GM12878 (cell line): ENCODE measurements around the gene SPINDOC. TPM values are rescaled to one million over a fixed set of nuclear protein-coding genes. Genes with fewer than 3 reads are reported as not detected.

ENCODE experiments used
- ATAC-seq: fragments of 200-7000 bp; cut with Tn5 transposase; 3 replicates; pipeline ENCODE4 v1.9.1; 2020; ENCODE audit warnings: mild to moderate bottlenecking, moderate library complexity
- BruUV-seq: library from RNA; stranded (reverse); fragments of 400-500 nt; replicated peaks from 2 replicates; lab custom pipeline; 2021; lab: Mats Ljungman, UMichigan
- CTCF ChIA-PET: fragments of 300-600 bp; sonication (Branson Sonifier 250); formaldehyde crosslinking; extraction: SDS; loops from one replicate; lab custom pipeline; 2021; ENCODE audit warnings: inconsistent platforms; lab: Yijun Ruan, JAX
- POLR2A ChIA-PET: fragments of 350-600 bp; formaldehyde crosslinking; extraction: SDS; loops from one replicate; lab custom pipeline; 2021; ENCODE audit warnings: inconsistent platforms; lab: Charles Lee
- RAD21 ChIA-PET: fragments of 300-600 bp; sonication (Branson Sonifier 250); formaldehyde crosslinking; loops from one replicate; lab custom pipeline; 2023; ENCODE audit warnings: antibody characterized with exemption; ENCODE audit not compliant: unreplicated experiment; lab: Charles Lee
- SMC1A ChIA-PET: fragments of 300-600 bp; sonication (Branson Sonifier 250); formaldehyde crosslinking; loops from one replicate; lab custom pipeline; 2023; ENCODE audit not compliant: unreplicated experiment, uncharacterized antibody; lab: Charles Lee
- DNase-seq: peaks from one replicate; pipeline ENCODE4 v3.0.0-alpha.2; 2011; ENCODE audit warnings: low read depth, low spot score
- FAIRE-seq: peaks from 3 replicates; lab custom pipeline; 2011; peaks lifted over from hg19 to GRCh38; lab: Jason Lieb, UNC
- H2AFZ ChIP-seq: 2 replicates; pipeline ENCODE4 v1.6.0; 2011; ENCODE audit warnings: low read depth, low read length, control low read depth; ENCODE audit not compliant: control insufficient read depth
- H3K27ac ChIP-seq: 2 replicates; pipeline ENCODE4 v1.5.1; 2011; ENCODE audit warnings: control low read depth; ENCODE audit not compliant: control insufficient read depth, insufficient read depth
- H3K27me3 ChIP-seq, 2 experiments: replicated peaks in 1 of 2; 2 replicates each; pipeline versions ENCODE4 v1.6.0 to v1.6.1; 2011; ENCODE audit warnings: low read length in 1 of 2; ENCODE audit not compliant: control insufficient read depth in 2 of 2, insufficient read depth in 2 of 2
- H3K36me3 ChIP-seq, 2 experiments: 2 replicates each; pipeline ENCODE4 v1.5.1; 2011; ENCODE audit warnings: low read length in 1 of 2; ENCODE audit not compliant: control insufficient read depth in 2 of 2, insufficient read depth in 2 of 2
- H3K4me1 ChIP-seq: 2 replicates; pipeline ENCODE4 v1.6.1; 2011; ENCODE audit warnings: mild to moderate bottlenecking, low read length, moderate library complexity, mixed read lengths; ENCODE audit not compliant: control insufficient read depth, insufficient read depth
- H3K4me2 ChIP-seq: 2 replicates; pipeline ENCODE4 v1.6.0; 2011; ENCODE audit warnings: control low read depth; ENCODE audit not compliant: control insufficient read depth, insufficient read depth
- H3K4me3 ChIP-seq: fragments of 200-600 bp; sonication (generic); 2 replicates; pipeline ENCODE4 v1.5.1; 2016
- H3K79me2 ChIP-seq: 2 replicates; pipeline ENCODE4 v1.6.0; 2011; ENCODE audit warnings: low read length; ENCODE audit not compliant: control insufficient read depth, insufficient read depth
- H3K9ac ChIP-seq: 2 replicates; pipeline ENCODE4 v1.8.0; 2011; ENCODE audit warnings: low read length, control low read depth, mixed read lengths; ENCODE audit not compliant: control insufficient read depth, insufficient read depth
- H3K9me3 ChIP-seq: replicated peaks from 3 replicates; pipeline ENCODE4 v1.5.1; 2011; ENCODE audit warnings: mild to moderate bottlenecking, low read length; ENCODE audit not compliant: control insufficient read depth, insufficient read depth
- H4K20me1 ChIP-seq: 2 replicates; pipeline ENCODE4 v1.6.0; 2011; ENCODE audit not compliant: control insufficient read depth, insufficient read depth
- CBFB ChIP-seq: IDR thresholded peaks from 2 replicates; pipeline ENCODE4 v1.6.1; 2016; ENCODE audit warnings: antibody characterized with exemption, low read depth
- CBX5 ChIP-seq: sonication (generic); IDR thresholded peaks from 2 replicates; pipeline ENCODE4 v1.6.1; 2016; ENCODE audit warnings: low read depth, moderate library complexity, mild to moderate bottlenecking, inconsistent platforms
- FOXK2 ChIP-seq: fragments of 450-650 bp; IDR thresholded peaks from 2 replicates; pipeline ENCODE4 v1.6.1; 2017; ENCODE audit warnings: mild to moderate bottlenecking, moderate library complexity
- IKZF2 ChIP-seq, 2 experiments: fragments of 450-650 bp; IDR thresholded peaks; 2 replicates each; pipeline ENCODE4 v1.6.1; 2017; ENCODE audit warnings: mild to moderate bottlenecking in 2 of 2, moderate library complexity in 2 of 2
- KDM1A ChIP-seq: fragments of 200-600 bp; sonication (generic); IDR thresholded peaks from 2 replicates; pipeline ENCODE4 v1.6.1; 2016; ENCODE audit warnings: borderline replicate concordance
- KLF5 ChIP-seq: fragments of 450-650 bp; IDR thresholded peaks from 2 replicates; pipeline ENCODE4 v1.6.1; 2014; ENCODE audit warnings: mild to moderate bottlenecking; ENCODE audit not compliant: partially characterized antibody
- NFYB ChIP-seq: IDR thresholded peaks from 2 replicates; pipeline ENCODE4 v1.6.1; 2011; ENCODE audit warnings: low read depth, mild to moderate bottlenecking, low read length, improper control_type of control experiment, moderate library complexity; ENCODE audit not compliant: insufficient read depth
- NR2F1 ChIP-seq: fragments of 450-650 bp; conservative IDR thresholded peaks from 2 replicates; pipeline ENCODE4 v1.6.1; 2017; ENCODE audit warnings: mild to moderate bottlenecking
- PAX8 ChIP-seq: fragments of 450-650 bp; IDR thresholded peaks from 2 replicates; pipeline ENCODE4 v1.6.1; 2017; ENCODE audit warnings: mild to moderate bottlenecking, moderate library complexity
- RAD21 ChIP-seq: IDR thresholded peaks from 2 replicates; pipeline ENCODE4 v1.6.1; 2011; ENCODE audit warnings: mild to moderate bottlenecking, low read depth, low read length, moderate library complexity; ENCODE audit not compliant: insufficient read depth
- RELA ChIP-seq: fragments of 450-650 bp; IDR thresholded peaks from 2 replicates; pipeline ENCODE4 v1.8.0; 2014; ENCODE audit warnings: borderline replicate concordance; ENCODE audit not compliant: partially characterized antibody
- SKIL ChIP-seq: fragments of 450-650 bp; IDR thresholded peaks from 2 replicates; pipeline ENCODE4 v1.6.1; 2017; ENCODE audit warnings: mild to moderate bottlenecking, low read depth, inconsistent platforms; ENCODE audit not compliant: poor library complexity, severe bottlenecking
- SMAD5 ChIP-seq: IDR thresholded peaks from 2 replicates; pipeline ENCODE4 v1.6.1; 2016; ENCODE audit warnings: antibody characterized with exemption, low read depth
- STAT1 ChIP-seq: fragments of 450-650 bp; conservative IDR thresholded peaks from 2 replicates; pipeline ENCODE4 v1.6.1; 2014; ENCODE audit warnings: antibody characterized with exemption, mild to moderate bottlenecking
- YBX1 ChIP-seq: fragments of 450-650 bp; IDR thresholded peaks from 2 replicates; pipeline ENCODE4 v1.6.1; 2016; ENCODE audit warnings: antibody characterized with exemption
- ZZZ3 ChIP-seq: IDR thresholded peaks from 2 replicates; pipeline ENCODE4 v1.6.1; 2011; ENCODE audit warnings: low read depth; ENCODE audit not compliant: control insufficient read depth, insufficient read length
- WGBS: methylation state at CpG from one replicate; pipeline ENCODE4 v1.1.6; 2016; ENCODE audit warnings: low lambda C conversion rate; ENCODE audit not compliant: insufficient replicate concordance, insufficient coverage; ENCODE audit errors: missing lambda C conversion rate; 5-methylcytosine and 5-hydroxymethylcytosine counted together
- in situ Hi-C: fragments of 300-500 bp; cut with MboI; formaldehyde crosslinking; loops from 9 replicates; pipeline ENCODE4 v1.14.3; 2018; ENCODE audit warnings: mixed read lengths
- intact Hi-C: fragments of 100-400 bp; cut with micrococcal nuclease; formaldehyde crosslinking; loops from one replicate; pipeline ENCODE4 v1.14.2; 2022; ENCODE audit not compliant: unreplicated experiment
- polyA plus RNA-seq, 11 experiments: library from polyadenylated mRNA; depleted of rRNA in 4 of 11; unstranded in 6 of 11; stranded (reverse) in 5 of 11; fragments of >200 nt; fragmentation: Nextera tagmentation in 4 of 11; fragmentation: Illumina TruSeq in 1 of 11; extraction: Ambion mirVana in 4 of 11; extraction: Trizol in 1 of 11; gene quantifications; 1 replicate in 1 of 11; 2 replicates in 10 of 11; pipeline versions ENCODE4 v1.2.1 to v1.2.3, GENCODE V29; 2011 to 2016; ENCODE audit warnings: inconsistent platforms in 2 of 11, missing spikeins in 2 of 11, low read depth in 1 of 11
- total RNA-seq, 4 experiments: library from RNA; depleted of rRNA in 3 of 4; stranded (reverse); fragments of >200 nt in 3 of 4; fragmentation: Illumina TruSeq in 1 of 4; extraction: Trizol in 1 of 4; gene quantifications; 2 replicates each; pipeline versions ENCODE4 v1.2.1 to v1.2.3, GENCODE V29; 2013 to 2021
- TF ChIP-seq, protein P1 (sequence below): fragments of 450-650 bp; IDR thresholded peaks from 2 replicates; pipeline ENCODE4 v1.6.1; 2017; ENCODE audit warnings: low read depth, mild to moderate bottlenecking, moderate library complexity

Gene SPINDOC
- total and polyA plus RNA-seq, 10 of the 15 experiments (the other 5 are each of a cell fraction or from before 2014, with no cell fraction given), result 0.88 to 38.2 (median 16.9) TPM

GRCh38 chr11:63870351-63871140 lies 57.3 kb downstream of the SPINDOC start:
- peak overlapping the region; percentile 10; the same call in 1 of the 2 replicates for H3K4me2 ChIP-seq
- no peaks in the 10 kb centered on the region for H3K27me3 ChIP-seq
- intact Hi-C loops, result no loop called here
- in situ Hi-C loops, result no loop called here
- no TSS peak for BruUV-seq
- POLR2A ChIA-PET, result interaction anchor here (0.9 kb wide), 1 partner anchor 41 kb away, joined by 3 read pairs; no protein-coding TSS in a partner anchor
- H2AFZ ChIP-seq, result no peak overlapping the region
- H3K4me1 ChIP-seq, result peaks cover 50% of the 10 kb centered on the region
- SMC1A ChIA-PET, result interaction anchor here (1.0 to 13.9 kb wide), 5 partner anchors 19 to 81 kb away, joined by 3 to 153 read pairs (median 4); partner anchors contain the start of gene MARK2
- FAIRE-seq (no peak), ATAC-seq (peak; percentile 45), DNase-seq (no peak)
- RAD21 ChIA-PET, result interaction anchor here (0.7 to 2.2 kb wide), 3 partner anchors 29 to 33 kb away, joined by 3 to 21 read pairs (median 5); partner anchors contain the start of gene MARK2
- CTCF ChIA-PET, result interaction anchor here (0.6 to 3.4 kb wide), 11 partner anchors 13 to 431 kb away, joined by 3 to 46 read pairs (median 4); no protein-coding TSS in a partner anchor
- peak overlapping the region; percentile 14 for H3K27ac ChIP-seq
- H3K9ac ChIP-seq, result no peak overlapping the region
- H3K4me3 ChIP-seq, result no peak overlapping the region
- peaks cover 62% of the 10 kb centered on the region for H3K79me2 ChIP-seq
- 32% methylated on average over 14 of the region's 14 CpGs for WGBS
- H3K9me3 ChIP-seq, result no peaks in the 10 kb centered on the region
- peaks cover 4 to 9% of the 10 kb centered on the region in 2 experiments for H3K36me3 ChIP-seq
- no peaks in the 10 kb centered on the region; the same call in none of the 2 replicates for H4K20me1 ChIP-seq
- TF ChIP-seq SKIL (no peak), NFYB (no peak), KDM1A (no peak), CBX5 (no peak), IKZF2 (IDR thresholded peaks at IDR 0.05) (peak; percentile 26 to 32; a peak in 2 of 4 replicates), YBX1 (no peak), FOXK2 (no peak), KLF5 (no peak), RAD21 (no peak), NR2F1 (0 out of 2 replicates have a peak, but pooled peaks have one; percentile 18), ZZZ3 (no peak), SMAD5 (no peak), RELA (peak; percentile 35), STAT1 (no peak), PAX8 (no peak), CBFB (no peak)
- TF ChIP-seq, protein P1, sequence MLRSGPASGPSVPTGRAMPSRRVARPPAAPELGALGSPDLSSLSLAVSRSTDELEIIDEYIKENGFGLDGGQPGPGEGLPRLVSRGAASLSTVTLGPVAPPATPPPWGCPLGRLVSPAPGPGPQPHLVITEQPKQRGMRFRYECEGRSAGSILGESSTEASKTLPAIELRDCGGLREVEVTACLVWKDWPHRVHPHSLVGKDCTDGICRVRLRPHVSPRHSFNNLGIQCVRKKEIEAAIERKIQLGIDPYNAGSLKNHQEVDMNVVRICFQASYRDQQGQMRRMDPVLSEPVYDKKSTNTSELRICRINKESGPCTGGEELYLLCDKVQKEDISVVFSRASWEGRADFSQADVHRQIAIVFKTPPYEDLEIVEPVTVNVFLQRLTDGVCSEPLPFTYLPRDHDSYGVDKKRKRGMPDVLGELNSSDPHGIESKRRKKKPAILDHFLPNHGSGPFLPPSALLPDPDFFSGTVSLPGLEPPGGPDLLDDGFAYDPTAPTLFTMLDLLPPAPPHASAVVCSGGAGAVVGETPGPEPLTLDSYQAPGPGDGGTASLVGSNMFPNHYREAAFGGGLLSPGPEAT, result peak; percentile 38; the same call in 1 of the 2 replicates
